RWPE2 (cell line): ENCODE results near the gene MAP3K7CL.

Source experiments
- ATAC-seq: fragments of 200-7000 bp; cut with Tn5 transposase; 3 replicates; pipeline ENCODE4 v1.9.1; 2021; ENCODE audit warnings: low read depth
- DNase-seq: peaks from one replicate; pipeline ENCODE4 v3.0.0-alpha.2; 2020; ENCODE audit warnings: low spot score
- H3K27ac ChIP-seq: fragments of 450-650 bp; 2 replicates; pipeline ENCODE4 v1.5.1; 2017; ENCODE audit warnings: mild to moderate bottlenecking; ENCODE audit not compliant: poor library complexity, severe bottlenecking
- H3K27me3 ChIP-seq: fragments of 250-450 bp; sonication (Bioruptor Pico); 2 replicates; pipeline ENCODE4 v1.5.1; 2021; ENCODE audit warnings: mild to moderate bottlenecking, moderate library complexity; ENCODE audit not compliant: insufficient read depth, poor library complexity, severe bottlenecking
- H3K36me3 ChIP-seq: fragments of 250-450 bp; sonication (Bioruptor Pico); 2 replicates; pipeline ENCODE4 v1.5.1; 2020; ENCODE audit warnings: low read depth, mild to moderate bottlenecking, moderate library complexity
- H3K4me1 ChIP-seq: fragments of 250-450 bp; sonication (Bioruptor Pico); 2 replicates; pipeline ENCODE4 v1.5.1; 2021; ENCODE audit warnings: mild to moderate bottlenecking, moderate library complexity; ENCODE audit not compliant: insufficient read depth, poor library complexity, severe bottlenecking
- H3K4me3 ChIP-seq: fragments of 250-450 bp; sonication (Bioruptor Pico); 2 replicates; pipeline ENCODE4 v1.5.1; 2021; ENCODE audit warnings: mild to moderate bottlenecking, moderate library complexity; ENCODE audit not compliant: severe bottlenecking
- H3K9me3 ChIP-seq: fragments of 250-450 bp; sonication (Bioruptor Pico); 2 replicates; pipeline ENCODE4 v1.5.1; 2021; ENCODE audit warnings: mild to moderate bottlenecking, moderate library complexity; ENCODE audit not compliant: severe bottlenecking
- TF ChIP-seq, protein P1 (sequence below): fragments of 450-650 bp; IDR thresholded peaks from one replicate; pipeline ENCODE4 v1.5.1; 2017; ENCODE audit warnings: mild to moderate bottlenecking, moderate library complexity; ENCODE audit not compliant: poor library complexity, severe bottlenecking

The MAP3K7CL gene

DNA sequence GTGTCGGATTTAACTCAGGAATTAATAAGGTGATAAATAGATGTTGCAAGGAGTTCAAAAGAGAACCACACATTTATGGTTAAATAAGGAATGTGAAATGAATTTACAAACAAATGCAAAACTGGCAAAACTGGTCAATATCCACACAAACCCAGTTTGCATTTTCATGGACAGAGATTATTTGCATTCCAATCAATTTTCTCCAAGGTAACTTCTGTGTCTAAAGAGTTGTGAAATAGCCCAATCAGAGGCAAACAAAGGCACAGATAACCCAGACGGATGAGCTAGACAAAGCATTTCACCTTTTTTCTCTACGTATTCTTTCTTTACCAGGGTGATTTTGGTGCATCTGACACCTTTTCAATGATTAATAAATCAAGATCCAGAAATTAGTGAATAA lies 63.9 kb downstream of the MAP3K7CL start:
- no peaks in the 10 kb centered on the region for H3K9me3 ChIP-seq
- H3K27me3 ChIP-seq = no peaks in the 10 kb centered on the region
- DNase-seq (no peak), ATAC-seq (no peak)
- H3K36me3 ChIP-seq = no peaks in the 10 kb centered on the region
- no peak overlapping the region for H3K4me3 ChIP-seq
- H3K27ac ChIP-seq = peak overlapping the region; percentile 78
- TF ChIP-seq, protein P1, sequence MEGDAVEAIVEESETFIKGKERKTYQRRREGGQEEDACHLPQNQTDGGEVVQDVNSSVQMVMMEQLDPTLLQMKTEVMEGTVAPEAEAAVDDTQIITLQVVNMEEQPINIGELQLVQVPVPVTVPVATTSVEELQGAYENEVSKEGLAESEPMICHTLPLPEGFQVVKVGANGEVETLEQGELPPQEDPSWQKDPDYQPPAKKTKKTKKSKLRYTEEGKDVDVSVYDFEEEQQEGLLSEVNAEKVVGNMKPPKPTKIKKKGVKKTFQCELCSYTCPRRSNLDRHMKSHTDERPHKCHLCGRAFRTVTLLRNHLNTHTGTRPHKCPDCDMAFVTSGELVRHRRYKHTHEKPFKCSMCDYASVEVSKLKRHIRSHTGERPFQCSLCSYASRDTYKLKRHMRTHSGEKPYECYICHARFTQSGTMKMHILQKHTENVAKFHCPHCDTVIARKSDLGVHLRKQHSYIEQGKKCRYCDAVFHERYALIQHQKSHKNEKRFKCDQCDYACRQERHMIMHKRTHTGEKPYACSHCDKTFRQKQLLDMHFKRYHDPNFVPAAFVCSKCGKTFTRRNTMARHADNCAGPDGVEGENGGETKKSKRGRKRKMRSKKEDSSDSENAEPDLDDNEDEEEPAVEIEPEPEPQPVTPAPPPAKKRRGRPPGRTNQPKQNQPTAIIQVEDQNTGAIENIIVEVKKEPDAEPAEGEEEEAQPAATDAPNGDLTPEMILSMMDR = no peak
- H3K4me1 ChIP-seq = peaks cover 33% of the 10 kb centered on the region

- Histone ChIP-seq H3K36me3 (no peaks in the 10 kb centered on the region), H3K4me3 (no peak overlapping the region), H3K27ac (peak overlapping the region; percentile 78), H3K27me3 (no peaks in the 10 kb centered on the region), H3K4me1 (peaks cover 28% of the 10 kb centered on the region), H3K9me3 (no peaks in the 10 kb centered on the region)
- TF ChIP-seq, protein P1 = no peak
- ATAC-seq (no peak), DNase-seq (no peak)
Observed at GRCh38 chr21:29194847-29195246, 64.4 kb downstream of the MAP3K7CL start.

GRCh38 chr21:29195981-29196669 lies 65.7 kb downstream of the MAP3K7CL start:
- TF ChIP-seq, protein P1 = peak; percentile 74
- ATAC-seq (peak; percentile 96), DNase-seq (peak; percentile 69)
- H3K36me3 ChIP-seq = no peaks in the 10 kb centered on the region
- H3K27ac ChIP-seq = peak overlapping the region; percentile 78
- H3K9me3 ChIP-seq = peaks cover 4% of the 10 kb centered on the region
- no peaks in the 10 kb centered on the region for H3K27me3 ChIP-seq
- no peak overlapping the region for H3K4me3 ChIP-seq
- peaks cover 27% of the 10 kb centered on the region for H3K4me1 ChIP-seq

- Histone ChIP-seq H3K27me3 (no peaks in the 10 kb centered on the region), H3K4me1 (peaks cover 27% of the 10 kb centered on the region), H3K4me3 (no peak overlapping the region), H3K36me3 (no peaks in the 10 kb centered on the region), H3K27ac (peak overlapping the region; percentile 78), H3K9me3 (peaks cover 9% of the 10 kb centered on the region)
- DNase-seq (no peak), ATAC-seq (no peak)
- TF ChIP-seq, protein P1 = no peak
Observed at GRCh38 chr21:29196670-29197191, 66.3 kb downstream of the MAP3K7CL start.

DNA sequence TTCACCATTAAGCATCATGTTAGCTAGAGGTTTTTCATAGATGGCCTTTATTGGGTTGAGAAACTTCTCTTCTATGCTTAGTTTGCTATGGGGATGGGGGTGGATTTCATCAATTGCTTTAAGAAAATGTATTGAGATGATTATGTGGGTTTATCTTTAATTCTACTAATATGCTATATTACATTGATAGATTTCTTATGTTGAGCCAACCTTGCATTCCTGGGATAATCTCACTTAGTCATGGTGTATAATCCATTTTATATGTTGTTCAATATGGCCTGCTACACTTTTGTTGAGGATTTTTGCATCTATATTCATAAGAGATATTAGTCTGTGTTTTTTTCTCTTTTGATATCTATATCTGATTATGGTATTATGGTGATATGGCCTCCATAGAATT lies 70.7 kb downstream of the MAP3K7CL start:
- peaks cover 9% of the 10 kb centered on the region for H3K9me3 ChIP-seq
- H3K4me1 ChIP-seq = peaks cover 7% of the 10 kb centered on the region
- DNase-seq (no peak), ATAC-seq (no peak)
- TF ChIP-seq, protein P1 = no peak
- no peaks in the 10 kb centered on the region for H3K27me3 ChIP-seq
- H3K36me3 ChIP-seq = no peaks in the 10 kb centered on the region
- no peak overlapping the region for H3K4me3 ChIP-seq
- no peak overlapping the region for H3K27ac ChIP-seq
